HG03457 (cell line): ENCODE results near the gene MRLN.
A peak's percentile ranks its signal among the peaks of the same experiment; 100 is the strongest.
"Not testable (repeated sequence)": the region's sequence is repeated elsewhere in the genome, so short reads cannot be mapped to it uniquely, and the experiment has no call there.

Experiments
- ATAC-seq: cut with Tn5 transposase; IDR thresholded peaks from one replicate; pipeline ENCODE4 v1.9.1; 2021; ENCODE audit warnings: moderate number of reproducible peaks; ENCODE audit not compliant: unreplicated experiment

The MRLN gene

GRCh38 chr10:59748834-59749233 lies 4.4 kb downstream of the MRLN start:
- ATAC-seq: no peak

- ATAC-seq: no peak
These were observed 8.0 kb downstream of the MRLN start for GRCh38 chr10:59745163-59745650.

- not testable (repeated sequence) for ATAC-seq
These were observed 8.5 kb downstream of the MRLN start for GRCh38 chr10:59744762-59745161.

- ATAC-seq: not testable (repeated sequence)
These were observed 9.1 kb downstream of the MRLN start for GRCh38 chr10:59744156-59744555.

- ATAC-seq: no peak
These were observed 11.7 kb downstream of the MRLN start for GRCh38 chr10:59741583-59741982.

GRCh38 chr10:59741048-59741447 lies 12.2 kb downstream of the MRLN start:
- no peak for ATAC-seq

GRCh38 chr10:59736749-59737148 lies 16.5 kb downstream of the MRLN start:
- no peak for ATAC-seq

- ATAC-seq: no peak
These were observed 18.0 kb downstream of the MRLN start for GRCh38 chr10:59735296-59735695.

- ATAC-seq: no peak
These were observed 19.2 kb downstream of the MRLN start for GRCh38 chr10:59734014-59734462.

GRCh38 chr10:59733321-59734013 lies 19.8 kb downstream of the MRLN start:
- not testable (repeated sequence) for ATAC-seq

- ATAC-seq: not testable (repeated sequence)
These were observed 20.4 kb downstream of the MRLN start for GRCh38 chr10:59732849-59733248.

GRCh38 chr10:59729167-59729566 lies 24.1 kb downstream of the MRLN start:
- ATAC-seq: not testable (repeated sequence)

GRCh38 chr10:59724098-59724938 lies 28.9 kb downstream of the MRLN start:
- ATAC-seq: no peak

GRCh38 chr10:59720377-59720776 lies 32.9 kb downstream of the MRLN start:
- ATAC-seq: no peak

- no peak for ATAC-seq
These were observed 33.9 kb downstream of the MRLN start for GRCh38 chr10:59719374-59719773.

GRCh38 chr10:59718257-59718656 lies 35.0 kb downstream of the MRLN start:
- no peak for ATAC-seq

GRCh38 chr10:59713196-59713821 lies 39.9 kb downstream of the MRLN start:
- no peak for ATAC-seq

- ATAC-seq: no peak
These were observed 41.3 kb downstream of the MRLN start for GRCh38 chr10:59711871-59712494.

GRCh38 chr10:59709395-59710125 lies 43.7 kb downstream of the MRLN start, which contains the start of gene SLC16A9:
TSS of gene SLC16A9 (minus strand) at chr10:59709850. CDS start at chr10:59684291, 25,559 bp downstream.
- peak; percentile 88 for ATAC-seq

GRCh38 chr10:59708816-59709394 lies 44.4 kb downstream of the MRLN start:
- ATAC-seq: no peak
